HEK293 (cell line): ENCODE measurements around the gene TMEM131L.

Experiments
- CTCF ChIP-seq: fragments of 450-650 bp; formaldehyde crosslinking; IDR thresholded peaks from 2 replicates; pipeline ENCODE4 v1.5.1; 2016; ENCODE audit warnings: missing biosample characterization, missing genetic modification characterization
- PRDM10 ChIP-seq: fragments of 450-650 bp; formaldehyde crosslinking; IDR thresholded peaks from 2 replicates; pipeline ENCODE4 v1.5.1; 2016; ENCODE audit warnings: missing biosample characterization, missing genetic modification characterization
- SETDB1 ChIP-seq: IDR thresholded peaks from one replicate; pipeline ENCODE4 v1.6.1; 2017; ENCODE audit warnings: mild to moderate bottlenecking, low read length, moderate library complexity, mixed read lengths; ENCODE audit not compliant: insufficient read length
- ZBTB44 ChIP-seq: fragments of 450-650 bp; IDR thresholded peaks from 2 replicates; pipeline ENCODE4 v1.5.1; 2018; ENCODE audit warnings: missing biosample characterization, mild to moderate bottlenecking, missing genetic modification characterization
- ZNF114 ChIP-seq: fragments of 450-650 bp; formaldehyde crosslinking; IDR thresholded peaks from 2 replicates; pipeline ENCODE4 v1.5.0; 2017; ENCODE audit warnings: missing biosample characterization, missing genetic modification characterization
- ZNF214 ChIP-seq: fragments of 450-650 bp; formaldehyde crosslinking; IDR thresholded peaks from 2 replicates; pipeline ENCODE4 v1.5.1; 2017; ENCODE audit warnings: missing biosample characterization, mild to moderate bottlenecking, missing genetic modification characterization, borderline replicate concordance
- ZNF366 ChIP-seq: fragments of 450-650 bp; formaldehyde crosslinking; conservative IDR thresholded peaks from 2 replicates; pipeline ENCODE4 v1.5.1; 2016; ENCODE audit warnings: missing biosample characterization, missing genetic modification characterization
- ZNF510 ChIP-seq: fragments of 450-650 bp; formaldehyde crosslinking; IDR thresholded peaks from 2 replicates; pipeline ENCODE4 v1.5.1; 2018; ENCODE audit warnings: mild to moderate bottlenecking, missing genetic modification characterization, missing biosample characterization; ENCODE audit not compliant: insufficient replicate concordance
- ZNF561 ChIP-seq: fragments of 450-650 bp; IDR thresholded peaks from 2 replicates; pipeline ENCODE4 v1.5.1; 2018; ENCODE audit warnings: missing biosample characterization, missing genetic modification characterization, borderline replicate concordance
- ZNF660 ChIP-seq: fragments of 450-650 bp; IDR thresholded peaks from 2 replicates; pipeline ENCODE4 v1.5.1; 2018; ENCODE audit warnings: missing biosample characterization, mild to moderate bottlenecking, missing genetic modification characterization

GRCh38 chr4:153542834-153543233 is 76.7 kb downstream of the TMEM131L start:
- TF ChIP-seq SETDB1 = no peak
- TF ChIP-seq CTCF = no peak
- TF ChIP-seq ZNF561 (tag by site-specific recombination) = no peak
- no peak for TF ChIP-seq PRDM10 (tag by site-specific recombination)
- TF ChIP-seq ZNF510 (tag by site-specific recombination) = no peak
- TF ChIP-seq ZNF214 (tag by site-specific recombination) = no peak
- no peak for TF ChIP-seq ZNF660 (tag by site-specific recombination)
- no peak for TF ChIP-seq ZBTB44 (tag by site-specific recombination)
- no peak for TF ChIP-seq ZNF114 (tag by site-specific recombination)
- TF ChIP-seq ZNF366 (tag by site-specific recombination) = no peak
